HG03103 (cell line): ENCODE results near the gene CDHR5.

Source experiments
- ATAC-seq: cut with Tn5 transposase; IDR thresholded peaks from one replicate; pipeline ENCODE4 v1.9.1; 2021; ENCODE audit warnings: low read depth; ENCODE audit not compliant: unreplicated experiment

Gene CDHR5

DNA sequence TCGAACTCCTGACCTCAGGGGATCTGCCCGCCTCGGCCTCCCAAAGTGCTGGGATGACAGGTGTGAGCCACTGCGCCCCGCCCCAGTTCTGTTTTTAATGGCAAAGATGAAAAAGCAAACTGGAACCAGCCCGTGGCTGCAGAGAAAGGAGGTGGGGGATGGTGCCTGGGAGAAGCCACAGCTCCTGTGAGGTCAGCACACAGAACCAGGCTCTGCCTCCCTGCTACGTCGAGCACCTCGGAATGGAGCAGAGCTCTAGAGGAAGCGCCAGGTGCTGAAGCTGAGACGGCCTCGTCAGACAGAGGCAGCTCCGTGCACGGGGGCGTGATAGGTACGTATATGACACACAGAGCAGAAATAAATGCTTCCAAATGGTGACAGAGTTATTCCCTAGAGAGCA, 20.8 kb upstream of the CDHR5 start:
- no peak for ATAC-seq

DNA sequence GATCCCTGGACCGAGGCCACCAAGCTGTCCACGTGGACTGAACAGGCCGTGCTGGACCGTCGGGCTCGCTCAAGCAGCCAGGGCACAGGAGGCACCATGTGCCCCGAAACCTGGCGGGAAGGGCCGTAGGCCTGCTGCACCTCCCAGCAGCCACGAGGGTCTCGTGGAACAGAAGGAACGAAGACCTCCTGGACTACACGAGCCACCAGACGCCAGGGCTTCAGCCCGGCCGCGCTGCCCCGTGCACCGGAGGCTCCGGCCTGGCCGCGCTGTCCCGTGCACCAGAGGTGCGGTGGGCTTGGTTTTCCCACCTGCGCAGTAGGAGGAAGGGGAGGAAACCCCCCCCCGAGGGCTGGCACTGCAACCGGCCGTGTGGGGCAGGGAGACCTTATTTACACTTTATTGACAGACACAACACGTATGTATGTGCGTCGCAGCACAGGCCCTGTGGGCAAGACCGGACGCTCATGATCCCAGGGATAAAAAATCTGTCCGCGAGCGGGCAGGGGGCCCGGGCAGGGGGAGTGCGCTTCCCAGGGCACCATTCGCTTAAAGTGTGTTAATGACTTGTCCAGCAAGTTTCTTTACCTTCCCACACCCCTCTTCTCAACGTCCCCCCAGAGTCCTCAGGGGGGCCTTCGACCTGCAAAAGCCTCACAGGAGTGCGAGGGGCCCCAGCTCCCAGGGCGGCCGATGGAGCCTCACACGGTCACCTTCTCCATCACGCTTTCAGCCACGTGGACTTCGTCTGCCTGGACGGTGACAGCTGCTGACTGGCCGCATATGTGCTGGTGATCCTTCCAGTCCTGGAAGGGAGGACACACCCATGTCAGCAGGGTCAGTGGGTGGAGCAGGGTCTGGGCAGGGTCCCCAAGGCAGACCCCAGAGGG, 19.3 kb upstream of the CDHR5 start:
- no peak for ATAC-seq

DNA sequence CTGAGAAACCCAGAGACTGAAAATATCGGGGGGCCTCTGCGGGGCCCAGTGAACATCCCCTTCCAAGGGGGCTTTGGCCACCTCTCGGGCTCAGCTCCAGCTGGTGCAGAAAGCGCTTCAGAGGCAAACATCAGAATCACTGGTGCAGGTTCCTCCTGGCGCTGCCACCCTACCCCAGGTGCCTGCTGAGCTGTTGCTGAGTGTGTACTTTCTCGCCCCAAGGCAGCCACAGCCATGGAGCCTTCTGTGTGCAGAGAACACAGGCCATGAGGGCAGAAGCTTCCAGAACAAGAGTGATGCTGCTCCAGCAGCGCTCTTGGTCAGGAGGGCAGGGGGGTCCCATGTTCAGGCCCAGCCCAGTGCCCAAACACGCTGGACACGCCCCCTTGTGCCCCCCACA, 18.6 kb upstream of the CDHR5 start:
- ATAC-seq, result no peak

DNA sequence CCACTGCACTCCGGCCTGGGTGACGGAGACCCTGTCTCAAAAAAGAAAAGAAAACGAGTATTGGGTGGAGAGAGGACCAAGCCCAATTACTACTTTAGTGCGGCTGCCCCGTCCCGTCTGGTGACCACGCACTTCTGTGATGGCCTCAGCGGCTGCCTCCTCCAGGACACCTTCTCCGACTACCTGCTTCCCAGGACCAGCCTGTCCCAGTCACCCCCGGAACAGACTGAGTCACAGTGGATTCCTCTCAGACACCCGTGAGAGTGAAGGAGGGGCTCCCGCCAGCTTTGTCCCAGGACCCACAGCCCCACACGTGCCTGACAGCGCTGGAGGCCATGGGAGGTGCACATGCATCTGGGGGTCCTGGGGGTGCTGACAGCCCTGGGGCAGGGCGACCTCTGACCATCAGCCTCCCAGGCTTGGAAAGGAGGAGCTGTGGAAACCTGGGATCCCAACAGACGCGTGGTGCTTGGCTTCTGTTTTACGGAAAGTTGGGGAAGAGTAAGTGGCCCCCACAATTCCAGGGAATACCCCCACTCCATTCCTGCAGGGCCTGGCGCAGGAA, 17.1 kb upstream of the CDHR5 start:
- no peak for ATAC-seq

DNA sequence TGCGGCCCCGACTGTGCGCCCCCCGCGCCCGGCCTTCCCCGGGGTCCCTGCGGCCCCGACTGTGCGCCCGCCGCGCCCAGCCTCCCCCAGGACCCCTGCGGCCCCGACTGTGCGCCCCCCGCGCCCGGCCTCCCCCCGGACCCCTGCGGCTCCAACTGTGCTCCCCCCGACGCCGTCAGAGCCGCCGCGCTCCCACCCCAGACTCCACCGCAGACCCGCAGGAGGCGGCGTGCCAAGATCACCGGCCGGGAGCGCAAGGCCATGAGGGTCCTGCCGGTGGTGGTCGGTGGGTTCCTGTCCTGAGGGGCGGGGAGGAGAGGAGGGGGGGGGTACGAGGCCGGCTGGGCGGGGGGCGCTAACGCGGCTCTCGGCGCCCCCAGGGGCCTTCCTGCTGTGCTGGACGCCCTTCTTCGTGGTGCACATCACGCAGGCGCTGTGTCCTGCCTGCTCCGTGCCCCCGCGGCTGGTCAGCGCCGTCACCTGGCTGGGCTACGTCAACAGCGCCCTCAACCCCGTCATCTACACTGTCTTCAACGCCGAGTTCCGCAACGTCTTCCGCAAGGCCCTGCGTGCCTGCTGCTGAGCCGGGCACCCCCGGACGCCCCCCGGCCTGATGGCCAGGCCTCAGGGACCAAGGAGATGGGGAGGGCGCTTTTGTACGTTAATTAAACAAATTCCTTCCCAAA, 15.4 kb upstream of the CDHR5 start:
- no peak for ATAC-seq

DNA sequence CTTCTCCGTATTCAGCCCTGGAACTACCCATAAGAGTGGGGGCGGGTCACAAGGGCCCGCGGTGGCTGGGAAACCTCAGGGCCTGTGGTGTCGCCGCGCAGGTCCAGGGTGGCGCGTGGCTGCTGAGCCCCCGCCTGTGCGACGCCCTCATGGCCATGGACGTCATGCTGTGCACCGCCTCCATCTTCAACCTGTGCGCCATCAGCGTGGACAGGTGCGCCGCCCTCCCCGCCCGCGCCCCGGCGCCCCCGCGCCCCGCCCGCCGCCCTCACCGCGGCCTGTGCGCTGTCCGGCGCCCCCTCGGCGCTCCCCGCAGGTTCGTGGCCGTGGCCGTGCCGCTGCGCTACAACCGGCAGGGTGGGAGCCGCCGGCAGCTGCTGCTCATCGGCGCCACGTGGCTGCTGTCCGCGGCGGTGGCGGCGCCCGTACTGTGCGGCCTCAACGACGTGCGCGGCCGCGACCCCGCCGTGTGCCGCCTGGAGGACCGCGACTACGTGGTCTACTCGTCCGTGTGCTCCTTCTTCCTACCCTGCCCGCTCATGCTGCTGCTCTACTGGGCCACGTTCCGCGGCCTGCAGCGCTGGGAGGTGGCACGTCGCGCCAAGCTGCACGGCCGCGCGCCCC, 14.7 kb upstream of the CDHR5 start:
- no peak for ATAC-seq

DNA sequence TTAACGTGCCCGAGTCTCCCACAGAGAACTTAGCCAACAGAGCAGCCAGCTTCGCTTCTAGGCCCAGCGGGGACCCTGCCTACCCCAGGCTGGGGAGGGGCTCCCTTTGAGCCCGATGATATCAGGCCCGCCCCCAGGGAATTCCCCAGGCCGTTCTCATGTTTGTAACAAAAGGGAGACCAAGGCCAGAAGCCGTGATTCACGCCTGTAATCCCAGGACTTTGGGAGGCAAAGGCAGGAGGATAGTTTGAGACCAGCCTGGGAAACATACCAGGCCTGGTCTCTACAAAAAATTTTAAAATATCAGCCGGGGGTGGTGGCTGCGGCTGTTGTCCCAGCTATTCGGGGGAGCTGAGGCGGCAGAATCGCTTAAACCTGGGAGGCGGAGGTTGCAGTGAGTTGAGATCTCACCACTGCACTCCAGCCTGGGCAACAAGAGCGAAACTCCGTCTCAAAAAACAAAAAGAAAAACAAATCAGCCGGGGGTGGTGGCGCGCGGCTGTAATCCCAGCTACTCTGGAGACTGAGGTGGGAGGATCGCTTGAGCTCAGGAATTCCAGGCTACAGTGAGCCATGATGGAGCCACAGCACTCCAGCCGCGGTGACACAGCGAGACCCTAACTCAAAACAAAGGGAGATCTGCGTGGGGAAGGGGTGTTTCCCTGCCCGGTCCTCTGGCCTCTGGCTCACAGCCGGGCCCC, 14.0 kb upstream of the CDHR5 start:
- ATAC-seq, result no peak

DNA sequence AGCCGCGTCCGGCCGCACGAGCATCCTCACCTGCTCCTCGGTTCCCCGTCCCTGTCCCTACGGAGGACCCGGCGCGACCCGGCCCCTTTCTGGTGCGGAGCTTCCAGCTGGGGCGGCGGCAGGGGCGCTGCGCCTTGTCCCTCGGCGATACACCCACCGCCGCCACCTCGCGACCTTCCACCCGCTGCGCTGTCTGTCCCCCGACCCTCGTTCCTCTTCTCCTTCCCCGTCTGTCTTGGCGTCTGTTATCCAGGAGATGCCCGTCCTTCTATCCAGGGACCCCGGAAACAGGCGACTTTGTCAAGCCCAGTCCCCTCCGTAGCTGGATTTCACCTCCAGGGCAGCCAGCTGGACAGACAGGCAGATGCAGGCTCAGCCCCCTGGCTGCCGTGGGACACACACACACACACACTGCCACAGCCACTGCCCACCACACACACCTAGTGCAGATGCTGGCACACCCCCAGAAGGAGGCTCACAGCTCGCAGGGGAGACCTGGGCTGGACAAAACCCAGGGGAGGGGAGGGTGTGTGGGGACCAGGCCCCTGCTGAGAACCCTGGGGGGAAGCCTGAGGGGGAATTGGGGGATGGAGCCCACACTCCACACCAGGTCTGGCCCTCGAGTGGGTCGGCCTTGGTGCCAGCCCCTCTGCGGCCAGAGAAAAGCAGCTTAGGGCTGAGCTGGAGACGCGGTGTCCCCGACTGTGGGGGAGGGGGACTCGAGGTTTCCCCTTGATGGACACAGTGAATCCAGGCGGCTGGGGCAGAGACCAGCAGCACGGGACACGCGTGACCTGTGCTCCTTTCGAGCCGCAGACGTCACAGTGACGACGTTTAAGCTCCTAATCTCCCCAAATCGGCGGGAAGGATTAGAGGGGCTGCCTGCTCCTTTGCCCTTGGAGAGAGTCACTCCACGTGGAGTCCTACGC, 13.1 kb upstream of the CDHR5 start:
- ATAC-seq, result no peak

DNA sequence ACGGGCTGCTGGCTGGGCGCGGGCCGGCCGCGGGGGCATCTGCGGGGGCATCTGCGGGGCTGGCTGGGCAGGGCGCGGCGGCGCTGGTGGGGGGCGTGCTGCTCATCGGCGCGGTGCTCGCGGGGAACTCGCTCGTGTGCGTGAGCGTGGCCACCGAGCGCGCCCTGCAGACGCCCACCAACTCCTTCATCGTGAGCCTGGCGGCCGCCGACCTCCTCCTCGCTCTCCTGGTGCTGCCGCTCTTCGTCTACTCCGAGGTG, 12.5 kb upstream of the CDHR5 start:
- ATAC-seq, result no peak

DNA sequence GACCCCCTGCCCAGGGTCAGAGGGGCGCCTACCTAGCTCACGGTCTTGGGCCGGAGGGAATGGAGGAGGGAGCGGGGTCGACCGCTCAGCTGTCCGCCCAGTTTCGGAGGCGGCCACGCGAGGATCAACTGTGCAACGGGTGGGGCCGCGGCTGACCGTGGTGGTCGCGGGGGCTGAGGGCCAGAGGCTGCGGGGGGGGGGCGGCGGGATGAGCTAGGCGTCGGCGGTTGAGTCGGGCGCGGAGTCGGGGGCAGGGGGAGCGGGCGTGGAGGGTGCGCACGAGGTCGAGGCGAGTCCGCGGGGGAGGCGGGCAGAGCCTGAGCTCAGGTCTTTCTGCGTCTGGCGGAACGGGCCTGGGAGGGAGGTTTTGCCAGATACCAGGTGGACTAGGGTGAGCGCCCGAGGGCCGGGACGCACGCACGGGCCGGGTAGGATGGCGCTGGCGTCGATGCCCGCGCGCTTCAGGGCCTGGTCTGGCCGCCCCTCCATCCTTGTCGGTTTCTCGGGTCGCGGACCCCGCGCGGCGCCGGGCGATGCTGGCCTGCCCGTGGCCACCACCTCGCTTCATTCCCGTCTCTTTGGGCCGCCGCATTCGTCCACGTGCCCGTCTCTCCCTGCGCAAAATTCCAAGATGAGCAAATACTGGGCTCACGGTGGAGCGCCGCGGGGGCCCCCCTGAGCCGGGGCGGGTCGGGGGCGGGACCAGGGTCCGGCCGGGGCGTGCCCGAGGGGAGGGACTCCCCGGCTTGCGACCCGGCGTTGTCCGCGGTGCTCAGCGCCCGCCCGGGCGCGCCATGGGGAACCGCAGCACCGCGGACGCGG, 12.0 kb upstream of the CDHR5 start, which contains the start of gene DRD4:
DRD4 (plus strand) TSS at position 759 of the 822 bp plus-strand sequence; CDS start at position 795, 36 bp downstream.
- ATAC-seq, result no peak

DNA sequence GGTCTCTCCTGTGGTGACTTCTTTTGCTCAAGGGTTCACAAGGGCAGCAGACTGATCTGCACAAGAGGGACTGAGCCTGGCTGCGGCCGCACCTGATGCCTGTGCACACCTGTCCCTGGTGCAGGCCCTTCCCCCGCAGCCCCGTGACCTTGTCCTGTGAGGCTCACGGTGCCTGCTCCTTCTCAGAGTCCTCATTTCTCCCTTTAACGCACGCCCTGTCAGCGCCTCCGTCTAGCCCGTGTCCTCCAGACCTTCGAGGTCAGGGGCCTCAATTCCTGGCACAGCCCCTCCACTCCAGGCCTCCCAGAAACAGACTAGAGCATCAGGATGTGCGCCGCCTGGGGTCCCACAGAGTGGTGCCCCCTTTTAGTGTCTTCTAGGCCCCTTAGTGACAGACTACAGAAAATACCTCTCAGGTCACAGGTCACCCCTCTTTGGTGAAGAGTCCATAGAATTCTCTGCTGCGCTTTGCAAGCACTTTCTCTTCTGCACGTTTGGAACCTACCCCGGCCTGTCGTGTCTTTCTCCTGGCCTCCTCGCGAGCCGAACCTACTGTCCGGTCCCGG, 11.3 kb upstream of the CDHR5 start:
- ATAC-seq, result no peak

DNA sequence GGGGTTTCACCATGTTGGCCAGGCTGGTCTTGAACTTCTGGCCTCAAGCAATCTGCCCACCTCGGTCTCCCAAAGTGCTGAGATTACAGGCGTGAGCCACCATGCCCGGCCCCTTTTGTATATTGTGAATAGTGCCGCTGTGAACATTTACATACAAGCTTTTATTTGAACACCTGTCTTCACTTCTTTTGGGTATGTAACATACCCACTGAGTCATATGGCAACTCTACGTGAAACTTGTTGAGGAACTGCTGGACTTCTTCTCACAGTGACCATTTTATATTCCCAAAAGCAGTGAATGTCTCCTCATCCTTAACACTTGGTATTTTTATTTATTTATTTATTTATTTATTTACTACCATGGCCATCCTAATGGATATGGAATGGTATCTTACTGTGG, 6.1 kb upstream of the CDHR5 start:
- ATAC-seq, result no peak

DNA sequence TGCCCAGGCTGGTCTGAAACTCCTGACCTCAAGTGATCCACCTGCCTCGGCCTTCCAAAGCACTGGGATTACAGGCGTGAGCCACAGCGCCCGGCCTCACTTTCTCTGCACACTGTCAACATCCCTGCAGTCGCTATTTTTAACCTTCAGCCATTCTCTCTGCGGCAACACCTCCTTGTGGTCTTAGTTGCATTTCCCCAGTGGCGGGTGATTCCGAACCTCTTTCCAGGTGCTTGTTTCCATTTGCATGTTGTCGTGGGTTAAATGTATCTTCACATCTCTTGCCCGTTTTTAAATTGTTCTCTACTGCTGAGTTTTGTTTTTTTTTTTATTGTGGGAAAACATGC, 4.5 kb upstream of the CDHR5 start:
- ATAC-seq, result no peak

DNA sequence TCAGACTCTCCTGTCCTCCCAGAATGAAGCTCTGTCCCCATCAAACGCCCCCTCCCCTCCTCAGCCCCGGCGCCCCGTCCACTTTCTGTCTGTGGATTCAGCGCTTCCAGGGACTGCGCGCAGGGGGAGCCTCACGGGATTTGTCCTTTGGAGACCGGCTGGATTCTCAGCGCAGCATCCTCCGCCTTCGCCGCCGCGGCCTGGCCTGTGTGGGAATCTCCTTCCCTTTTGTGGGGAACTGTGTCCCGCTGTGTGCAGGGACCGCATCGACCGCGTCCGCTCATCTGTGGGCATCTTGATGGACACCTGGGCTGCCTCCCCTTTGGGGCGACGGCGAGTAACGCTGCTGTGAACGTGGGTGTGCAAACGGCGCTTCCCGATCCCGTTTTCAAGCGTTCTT, 3.3 kb upstream of the CDHR5 start:
- ATAC-seq, result no peak

DNA sequence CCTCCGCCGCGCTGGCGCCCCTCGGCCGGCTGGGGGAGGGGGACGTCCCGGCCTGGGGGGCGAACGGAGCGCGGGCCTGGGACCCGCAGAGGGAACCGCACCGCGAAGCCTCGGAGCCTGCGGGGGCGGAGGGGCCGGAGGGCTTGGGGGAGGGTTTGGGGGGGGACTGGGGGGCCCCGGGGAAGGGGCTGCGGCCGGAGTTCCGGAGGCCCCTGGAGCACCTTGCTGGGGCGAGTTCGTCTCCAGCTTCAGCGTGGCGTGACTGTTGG, 2.5 kb upstream of the CDHR5 start:
- ATAC-seq, result no peak

DNA sequence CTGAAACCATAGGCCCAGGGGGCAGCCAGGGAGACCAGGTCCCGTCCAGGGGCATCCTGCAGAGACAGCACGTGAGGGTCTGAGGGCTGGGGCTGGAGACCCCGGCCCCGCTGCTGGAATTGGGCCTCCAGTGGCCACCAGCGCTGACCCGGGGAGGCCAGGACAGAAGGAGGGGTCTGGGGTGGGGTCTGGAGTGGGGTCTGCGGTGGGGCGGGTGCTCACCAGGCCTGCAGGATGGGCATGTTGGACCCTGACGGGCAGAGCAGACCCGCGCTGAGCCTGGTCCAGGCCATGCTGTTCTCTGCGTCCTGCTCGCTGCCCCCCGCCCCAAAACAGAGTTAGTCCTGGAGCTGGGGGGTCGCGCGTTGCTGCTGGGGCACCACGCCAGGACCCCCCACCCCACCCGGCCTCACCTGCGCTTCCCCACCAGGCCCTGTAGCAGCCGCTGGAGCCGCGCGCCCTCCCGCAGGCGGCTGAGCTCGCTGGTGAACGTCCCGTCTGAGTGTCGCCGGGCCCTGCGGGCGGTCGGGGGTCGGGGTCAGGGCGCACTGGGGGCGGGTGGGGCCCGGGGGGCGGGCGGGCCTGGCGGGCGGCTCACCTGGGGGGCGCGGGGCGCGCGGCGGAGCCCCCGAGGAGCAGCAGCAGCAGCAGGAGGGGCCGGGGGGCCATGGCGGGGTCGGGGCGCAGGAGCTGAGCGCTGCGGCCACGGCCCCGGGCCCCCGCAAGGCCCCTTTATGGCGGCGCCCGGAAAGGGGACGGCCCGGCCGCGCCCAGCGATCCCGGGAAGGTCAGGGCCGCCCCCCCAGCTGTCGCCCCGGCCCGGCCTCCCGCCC, 1.9 kb upstream of the CDHR5 start, which contains the start of gene SCT:
SCT (minus strand) TSS at position 707 of the 833 bp plus-strand sequence; CDS start at position 669, 38 bp downstream.
- no peak for ATAC-seq

DNA sequence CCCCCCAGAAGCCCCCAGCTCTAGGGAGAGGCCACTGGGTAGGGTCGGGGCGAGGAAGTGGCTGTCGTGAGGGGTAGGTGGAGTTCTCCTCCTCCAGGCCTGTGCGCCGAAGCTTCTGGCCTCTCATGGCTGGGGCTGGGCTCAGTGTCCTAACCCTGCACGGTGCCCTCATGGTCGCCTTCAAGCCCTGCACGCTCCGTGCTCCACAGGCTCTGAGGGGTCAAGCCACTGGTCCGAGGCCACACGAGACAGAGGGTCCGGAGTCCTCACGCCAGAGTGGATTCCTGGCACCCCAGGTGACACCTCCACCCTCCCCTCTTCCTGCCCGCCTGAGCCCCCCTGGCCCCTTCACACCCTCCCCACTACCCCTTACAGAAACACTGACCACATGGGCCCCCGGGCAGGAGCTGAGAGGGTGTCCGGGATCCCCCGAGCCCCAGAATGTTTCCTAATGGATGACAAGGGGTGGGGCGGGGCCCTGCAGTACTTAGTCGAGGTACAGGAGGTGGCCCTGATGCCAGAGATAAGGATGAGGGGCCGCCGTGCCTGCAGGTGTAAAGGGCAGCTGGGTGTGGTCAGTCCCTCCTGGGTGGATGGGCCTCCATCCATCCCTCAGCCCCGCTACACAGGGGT, 997 bp upstream of the CDHR5 start:
- ATAC-seq, result no peak
